Transverse colon (tissue), 4 donors: ENCODE measurements around the gene GAPVD1. TPM values are rescaled to one million over a fixed set of nuclear protein-coding genes. Genes with fewer than 3 reads are reported as not detected.
"Not testable (repeated sequence)": the region's sequence is repeated elsewhere in the genome, so short reads cannot be mapped to it uniquely, and the experiment has no call there.

ENCODE experiments used
- DNase-seq: peaks from one replicate; pipeline ENCODE4 v3.0.0-alpha.2; 2019
- H3K27ac ChIP-seq, 4 donors: fragments of 200-600 bp; sonication (generic); 2 replicates each; pipeline ENCODE4 v1.5.1; 2016 to 2018; ENCODE audit warnings: inconsistent platforms in 4 of 4
- H3K27me3 ChIP-seq: fragments of 200-600 bp; sonication (generic); 2 replicates; pipeline ENCODE4 v1.5.1; 2017; ENCODE audit warnings: inconsistent platforms
- H3K36me3 ChIP-seq, 4 donors: fragments of 200-600 bp; sonication (generic); 2 replicates each; pipeline ENCODE4 v1.5.1; 2017 to 2019; ENCODE audit warnings: inconsistent platforms in 4 of 4
- H3K4me1 ChIP-seq, 4 donors: fragments of 200-600 bp; sonication (generic); 2 replicates each; pipeline ENCODE4 v1.5.1; 2017 to 2020; ENCODE audit warnings: inconsistent platforms in 4 of 4
- H3K4me3 ChIP-seq, 4 donors: fragments of 200-600 bp; sonication (generic); 1 replicate in 1 of 4; 2 replicates in 3 of 4; pipeline versions ENCODE4 v1.5.1 to v1.6.1; 2017 to 2019; ENCODE audit warnings: inconsistent platforms in 4 of 4
- H3K9me3 ChIP-seq, 2 donors: fragments of 200-600 bp; sonication (generic); 2 replicates each; pipeline ENCODE4 v1.5.1; 2017 to 2019; ENCODE audit warnings: inconsistent platforms in 2 of 2
- CTCF ChIP-seq, 5 experiments: fragments of 200-600 bp in 3 of 5; fragments of 450-650 bp in 2 of 5; sonication (generic) in 3 of 5; IDR thresholded peaks; 1 replicate in 2 of 5; 2 replicates in 3 of 5; pipeline ENCODE4 v1.5.1; 2016 to 2017; ENCODE audit warnings: antibody characterized with exemption in 5 of 5, inconsistent platforms in 3 of 5, mild to moderate bottlenecking in 2 of 5, moderate library complexity in 1 of 5
- EP300 ChIP-seq: sonication (generic); formaldehyde crosslinking; IDR thresholded peaks from one replicate; pipeline ENCODE4 v1.6.1; 2017; ENCODE audit warnings: antibody characterized with exemption, low read depth
- POLR2A ChIP-seq: fragments of 450-650 bp; IDR thresholded peaks from one replicate; pipeline ENCODE4 v1.6.1; 2016; ENCODE audit warnings: antibody characterized with exemption, mild to moderate bottlenecking, moderate library complexity
- POLR2AphosphoS5 ChIP-seq, 3 donors: sonication (generic); formaldehyde crosslinking; IDR thresholded peaks; one replicate each; pipeline ENCODE4 v1.6.1; 2016; ENCODE audit warnings: antibody characterized with exemption in 3 of 3
- WGBS, 2 donors: methylation state at CpG; one replicate each; pipeline ENCODE4 v1.1.5; 2018; ENCODE audit warnings: low coverage in 1 of 2; 5-methylcytosine and 5-hydroxymethylcytosine counted together
- in situ Hi-C, 4 donors: fragments of 200-750 bp; cut with MboI; loops; one replicate each; pipeline versions ENCODE4 v1.15.0 to v1.15.1; 2017; ENCODE audit warnings: low sequenced_read_pairs in 3 of 4, low pct_ligation_motif_present in 1 of 4, low pct_unique_long_range_greater_than_20kb in 1 of 4
- intact Hi-C: fragments of 100-400 bp; cut with DNase I; formaldehyde crosslinking; loops from one replicate; pipeline ENCODE4 v1.15.1; 2023; ENCODE audit warnings: low total_unique reads
- total RNA-seq, 4 donors: library from RNA; depleted of rRNA; stranded (reverse); fragments of >200 nt; gene quantifications; one replicate each; pipeline ENCODE4 v1.1.0, GENCODE V29; 2016

Gene GAPVD1
- total RNA-seq, 4 donors from 2014 or later: 27.7 to 80.4 (median 48.4) TPM

- no peaks in the 10 kb centered on the region for H3K9me3 ChIP-seq
- no peak for TF ChIP-seq EP300
- TF ChIP-seq CTCF (IDR thresholded peaks at IDR 0.05): no peak
- TF ChIP-seq POLR2A: no peak
- no peak for TF ChIP-seq POLR2AphosphoS5 (IDR thresholded peaks at IDR 0.05)
- WGBS, 2 donors: 20 to 33% methylated on average over 5 to 11 of the region's 11 CpGs
- H3K27ac ChIP-seq: peak overlapping the region; percentile 88 to 92 (median 92)
- no peaks in the 10 kb centered on the region for H3K27me3 ChIP-seq
- in situ Hi-C loops: no loop called here
- H3K4me3 ChIP-seq: peak overlapping the region; percentile 70 to 96 (median 79)
- intact Hi-C loops: no loop called here
- H3K4me1 ChIP-seq: peaks cover 4 to 32% (median 15%) of the 10 kb centered on the region in 4 donors
- no peaks in the 10 kb centered on the region for H3K36me3 ChIP-seq
- DNase-seq: no peak
These were observed 817 bp downstream of the GAPVD1 start for GRCh38 chr9:125262294-125262991.

GRCh38 chr9:125264068-125264467 lies 2.4 kb downstream of the GAPVD1 start:
- 60 to 65% methylated on average over 6 to 7 of the region's 7 CpGs for WGBS, 2 donors

GRCh38 chr9:125268394-125269013 lies 6.9 kb downstream of the GAPVD1 start:
- intact Hi-C loops (loop anchor here (1.0 kb wide), 1 partner anchor 39 kb away; no protein-coding TSS in a partner anchor), in situ Hi-C loops (no loop called here)
- H3K4me1 ChIP-seq: peaks cover 7 to 40% (median 23%) of the 10 kb centered on the region in 4 donors
- WGBS, 2 donors: 78 to 90% methylated on average over 5 to 6 of the region's 6 CpGs
- no peak for DNase-seq
- no peak overlapping the region for H3K27ac ChIP-seq
- H3K36me3 ChIP-seq: no peaks in the 10 kb centered on the region
- no peaks in the 10 kb centered on the region for H3K9me3 ChIP-seq
- H3K4me3 ChIP-seq: no peak overlapping the region
- TF ChIP-seq EP300 (no peak), CTCF (IDR thresholded peaks at IDR 0.05) (no peak), POLR2A (no peak), POLR2AphosphoS5 (IDR thresholded peaks at IDR 0.05) (no peak)
- no peaks in the 10 kb centered on the region for H3K27me3 ChIP-seq

More at GRCh38 chr9:125264068-125264467, 2.4 kb downstream of the GAPVD1 start:
- H3K27me3 ChIP-seq, H3K9me3 ChIP-seq, H3K36me3 ChIP-seq, H3K27ac ChIP-seq, intact Hi-C loops, DNase-seq, in situ Hi-C loops, H3K4me3 ChIP-seq: not testable (repeated sequence)
- H3K4me1 ChIP-seq: peaks cover 4 to 39% (median 15%) of the 10 kb centered on the region in 4 donors

GRCh38 chr9:125269014-125269397 lies 7.4 kb downstream of the GAPVD1 start:
- no peak overlapping the region for H3K27ac ChIP-seq
- intact Hi-C loops (loop anchor here (1.0 kb wide), 1 partner anchor 40 kb away; no protein-coding TSS in a partner anchor), in situ Hi-C loops (no loop called here)
- no peaks in the 10 kb centered on the region for H3K27me3 ChIP-seq
- no peak for DNase-seq
- WGBS, 2 donors: 100% methylated on average over 1 of the region's 1 CpG
- no peaks in the 10 kb centered on the region for H3K9me3 ChIP-seq
- H3K4me1 ChIP-seq: peaks cover 3 to 43% (median 22%) of the 10 kb centered on the region in 4 donors
- TF ChIP-seq CTCF (IDR thresholded peaks at IDR 0.05) (no peak), POLR2AphosphoS5 (IDR thresholded peaks at IDR 0.05) (no peak), POLR2A (no peak), EP300 (no peak)
- no peak overlapping the region for H3K4me3 ChIP-seq
- H3K36me3 ChIP-seq: no peaks in the 10 kb centered on the region
